SH-SY5Y (cell line): ENCODE results near the gene ATP9B.

ENCODE experiments used
- GATA2 ChIP-seq: IDR thresholded peaks from 2 replicates; pipeline ENCODE4 v1.6.1; 2011; ENCODE audit warnings: mild to moderate bottlenecking, low read depth, low read length
- GATA3 ChIP-seq: IDR thresholded peaks from 2 replicates; pipeline ENCODE4 v1.6.1; 2011; ENCODE audit warnings: low read depth, mild to moderate bottlenecking, low read length, moderate library complexity

DNA sequence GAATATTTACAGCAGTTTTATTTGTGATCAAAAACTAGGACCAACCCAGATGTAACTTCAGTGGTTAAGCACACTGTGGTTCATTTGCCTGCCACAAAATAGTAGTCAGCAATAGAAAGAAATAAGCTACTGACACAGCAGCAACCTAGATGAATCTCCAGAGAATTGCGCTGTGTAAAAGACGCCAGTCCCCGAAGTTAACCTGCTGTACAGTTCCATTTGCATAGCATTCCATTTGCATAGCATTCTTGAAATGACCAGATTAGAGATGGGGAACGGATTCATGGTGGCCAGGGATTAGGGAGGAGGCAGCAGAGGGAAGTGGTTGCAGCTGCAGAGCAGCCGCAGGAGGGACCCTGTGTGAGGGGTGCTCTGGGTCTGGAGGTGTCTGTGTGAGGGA, 287.2 kb downstream of the ATP9B start:
- TF ChIP-seq GATA3 (no peak), GATA2 (no peak)
